GM13977 (cell line): ENCODE results near the gene MSS51.

Experiments
- DNase-seq: peaks from one replicate; pipeline ENCODE4 v3.0.0; 2012; ENCODE audit warnings: low spot score
- in situ Hi-C: fragments of 300-500 bp; cut with MboI; formaldehyde crosslinking; loops from one replicate; pipeline ENCODE4 v1.12.0; 2022; ENCODE audit warnings: low sequenced_read_pairs, low pct_unique_long_range_greater_than_20kb, mixed read lengths, inconsistent platforms; ENCODE audit not compliant: unreplicated experiment
- TF ChIP-seq, protein P1 (sequence below): IDR thresholded peaks from 2 replicates; pipeline ENCODE4 v1.5.1; 2012; ENCODE audit warnings: mild to moderate bottlenecking, control low read depth; ENCODE audit not compliant: insufficient read depth; ENCODE audit errors: extremely low read depth, missing control alignments

MSS51 gene

DNA sequence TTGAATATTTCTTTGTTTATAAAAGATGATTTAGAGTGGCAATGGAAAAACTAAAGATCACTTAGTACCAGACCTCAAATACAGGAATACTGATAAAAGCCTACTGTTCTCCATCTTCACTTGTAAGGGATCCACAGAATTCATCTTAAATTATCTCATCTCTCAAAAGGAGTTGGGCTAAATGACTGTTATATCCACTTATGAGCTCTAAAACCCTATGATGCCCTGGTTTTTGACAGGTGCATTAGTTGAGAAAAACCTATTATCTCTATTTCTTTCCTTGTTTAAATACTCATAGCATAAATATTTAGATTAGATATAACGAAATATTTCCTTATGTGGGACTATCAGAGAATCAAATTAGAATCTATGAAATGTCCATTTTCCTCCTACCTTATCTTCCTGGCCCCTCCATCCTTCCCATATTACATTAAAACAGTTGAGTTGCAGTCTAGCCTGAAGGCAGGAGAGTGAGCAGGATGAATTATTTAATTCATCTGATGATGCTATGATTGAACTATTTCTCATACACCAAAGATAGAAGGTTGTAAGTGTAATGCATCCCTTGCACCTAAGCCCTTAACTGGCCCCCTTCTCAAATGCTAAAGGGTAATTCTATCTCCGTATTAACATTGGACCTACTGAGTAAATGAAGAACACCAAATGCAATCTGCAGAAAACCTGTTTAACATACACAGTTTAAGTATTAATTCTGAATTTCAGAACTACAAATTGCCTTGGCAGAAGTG lies 32.8 kb upstream of the MSS51 start:
- in situ Hi-C loops, result no loop called here
- TF ChIP-seq, protein P1, sequence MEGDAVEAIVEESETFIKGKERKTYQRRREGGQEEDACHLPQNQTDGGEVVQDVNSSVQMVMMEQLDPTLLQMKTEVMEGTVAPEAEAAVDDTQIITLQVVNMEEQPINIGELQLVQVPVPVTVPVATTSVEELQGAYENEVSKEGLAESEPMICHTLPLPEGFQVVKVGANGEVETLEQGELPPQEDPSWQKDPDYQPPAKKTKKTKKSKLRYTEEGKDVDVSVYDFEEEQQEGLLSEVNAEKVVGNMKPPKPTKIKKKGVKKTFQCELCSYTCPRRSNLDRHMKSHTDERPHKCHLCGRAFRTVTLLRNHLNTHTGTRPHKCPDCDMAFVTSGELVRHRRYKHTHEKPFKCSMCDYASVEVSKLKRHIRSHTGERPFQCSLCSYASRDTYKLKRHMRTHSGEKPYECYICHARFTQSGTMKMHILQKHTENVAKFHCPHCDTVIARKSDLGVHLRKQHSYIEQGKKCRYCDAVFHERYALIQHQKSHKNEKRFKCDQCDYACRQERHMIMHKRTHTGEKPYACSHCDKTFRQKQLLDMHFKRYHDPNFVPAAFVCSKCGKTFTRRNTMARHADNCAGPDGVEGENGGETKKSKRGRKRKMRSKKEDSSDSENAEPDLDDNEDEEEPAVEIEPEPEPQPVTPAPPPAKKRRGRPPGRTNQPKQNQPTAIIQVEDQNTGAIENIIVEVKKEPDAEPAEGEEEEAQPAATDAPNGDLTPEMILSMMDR, result no peak
- no peak for DNase-seq

GRCh38 chr10:73460897-73461296 lies 27.5 kb upstream of the MSS51 start:
- no peak for DNase-seq
- in situ Hi-C loops, result no loop called here
- TF ChIP-seq, protein P1, result no peak

- DNase-seq, result no peak
- TF ChIP-seq, protein P1, result no peak
- in situ Hi-C loops, result no loop called here
Observed at GRCh38 chr10:73459683-73460314, 26.4 kb upstream of the MSS51 start.

GRCh38 chr10:73456187-73456890 lies 23.0 kb upstream of the MSS51 start:
- TF ChIP-seq, protein P1, result no peak
- no peak for DNase-seq
- in situ Hi-C loops, result no loop called here

DNA sequence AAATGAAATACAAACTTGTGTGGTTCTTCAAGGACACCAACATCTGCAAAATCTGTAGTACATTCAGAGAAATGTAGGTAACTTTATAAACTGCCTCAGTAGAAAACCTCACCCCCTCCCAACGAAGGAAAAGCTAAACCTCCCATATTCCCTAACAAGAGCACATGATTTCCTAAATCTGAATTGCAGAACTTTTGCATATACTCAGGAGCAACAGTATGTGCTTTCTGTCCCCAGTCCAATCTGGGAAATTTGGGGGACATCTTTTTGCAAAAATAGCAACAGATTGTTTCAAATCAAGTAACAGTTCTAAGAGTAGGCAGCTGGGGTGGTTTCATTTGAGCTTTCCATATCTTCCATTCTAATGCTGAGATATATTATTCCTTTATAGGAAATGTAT lies 15.8 kb upstream of the MSS51 start:
- TF ChIP-seq, protein P1, result no peak
- in situ Hi-C loops, result no loop called here
- DNase-seq, result no peak

DNA sequence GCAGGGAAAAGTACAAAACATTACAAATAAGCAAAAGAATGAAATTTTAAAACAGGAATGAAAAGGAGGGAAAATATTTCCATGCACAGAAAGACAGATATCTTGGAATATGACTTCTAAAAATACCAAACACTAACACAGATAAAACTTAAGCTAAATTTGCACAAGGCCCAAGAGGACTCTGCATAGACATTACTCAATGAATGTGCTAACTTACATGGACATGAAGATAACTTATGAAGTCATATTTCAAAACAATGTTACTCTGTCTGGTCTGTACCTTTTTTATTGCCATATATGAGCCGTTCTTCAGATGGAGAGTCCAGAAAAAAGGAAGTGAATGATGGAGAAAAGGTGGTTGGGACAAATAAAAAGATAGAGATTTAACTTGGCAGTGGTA lies 15.0 kb upstream of the MSS51 start:
- DNase-seq, result no peak
- TF ChIP-seq, protein P1, result no peak
- in situ Hi-C loops, result no loop called here
